Activated CD4-positive, alpha-beta T cell treated with anti-CD3 and anti-CD28 coated beads for 36 hours (primary cell): Measurements from ENCODE around the gene NEU4. TPM values are rescaled to one million over a fixed set of nuclear protein-coding genes. Genes with fewer than 3 reads are reported as not detected.
A peak's percentile ranks its signal among the peaks of the same experiment; 100 is the strongest.

Experiments
- ATAC-seq: fragments of 200-7000 bp; cut with Tn5 transposase; one replicate; pipeline ENCODE4 v1.10.0; 2021; ENCODE audit warnings: mild to moderate bottlenecking, moderate library complexity
- CTCF ChIA-PET: fragments of 350-600 bp; sonication (Branson Sonifier 250); formaldehyde crosslinking; loops from one replicate; lab custom pipeline; 2021; ENCODE audit warnings: antibody characterized with exemption; lab: Charles Lee
- POLR2A ChIA-PET: fragments of 350-600 bp; sonication (Branson Sonifier 250); formaldehyde crosslinking; loops from one replicate; lab custom pipeline; 2021; ENCODE audit warnings: antibody characterized with exemption, inconsistent platforms; lab: Charles Lee
- DNase-seq: peaks from one replicate; pipeline ENCODE4 v3.0.0-alpha.2; 2020
- H3K27ac Mint-ChIP-seq: one replicate; pipeline ENCODE4 v1.8.0; 2021; ENCODE audit warnings: mixed read lengths
- H3K27me3 Mint-ChIP-seq: one replicate; pipeline ENCODE4 v1.8.0; 2021; ENCODE audit warnings: mixed read lengths
- H3K36me3 Mint-ChIP-seq: one replicate; pipeline ENCODE4 v1.8.0; 2021; ENCODE audit warnings: low read depth, mixed read lengths
- H3K4me1 Mint-ChIP-seq: one replicate; pipeline ENCODE4 v1.8.0; 2021; ENCODE audit warnings: mixed read lengths
- H3K4me3 Mint-ChIP-seq: one replicate; pipeline ENCODE4 v1.8.0; 2021; ENCODE audit warnings: mild to moderate bottlenecking, moderate library complexity, mixed read lengths
- H3K9me3 Mint-ChIP-seq: one replicate; pipeline ENCODE4 v1.8.0; 2021; ENCODE audit warnings: low read depth, mixed read lengths
- intact Hi-C, 2 experiments: fragments of 100-400 bp; cut with DNase I in 1 of 2; cut with micrococcal nuclease in 1 of 2; formaldehyde crosslinking; loops; one replicate each; pipeline versions ENCODE4 v1.14.2 to v1.15.1; 2022 to 2024; cut with DNase I, micrococcal nuclease
- total RNA-seq, 2 experiments: library from RNA; stranded (reverse); gene quantifications; one replicate each; pipeline ENCODE4 v1.2.3, GENCODE V29; 2021

The NEU4 gene
- total RNA-seq, 2 experiments from 2014 or later, result 0.76 to 0.89 TPM

DNA sequence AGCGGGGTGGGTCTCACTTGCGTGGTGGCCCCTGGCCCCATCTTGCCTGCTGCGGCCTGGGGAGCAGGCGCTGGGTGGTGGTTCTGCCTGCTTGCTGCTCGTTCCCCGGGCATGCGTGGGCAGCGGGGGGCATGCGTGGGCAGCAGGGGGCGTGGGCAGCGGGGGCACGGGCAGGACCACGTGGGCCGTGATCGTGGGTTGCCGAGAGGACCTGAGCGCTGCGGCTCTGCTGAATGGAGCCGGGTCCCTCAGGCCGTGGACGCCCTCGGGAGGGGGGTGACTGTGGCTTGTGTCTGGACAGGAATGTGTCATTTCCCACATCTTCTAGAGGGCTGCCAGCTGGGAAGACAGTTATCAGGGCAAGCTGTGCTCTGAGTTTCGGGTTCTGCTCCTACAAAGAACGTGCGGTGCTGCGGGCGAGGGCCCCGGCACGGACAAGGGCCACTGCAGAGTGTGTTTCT lies 40.7 kb upstream of the NEU4 start:
- ATAC-seq (no peak), DNase-seq (no peak)
- ChIA-PET CTCF (interaction anchor here (0.6 kb wide), 1 partner anchor 34 kb away, joined by 3 read pairs; the partner anchor contains the start of gene D2HGDH), POLR2A (no interaction called here)
- intact Hi-C loops, result no loop called here
- Mint-ChIP-seq H3K9me3 (no peaks in the 10 kb centered on the region), H3K27me3 (no peaks in the 10 kb centered on the region), H3K36me3 (no peaks in the 10 kb centered on the region), H3K4me3 (no peak overlapping the region), H3K27ac (no peak overlapping the region), H3K4me1 (peaks cover 18% of the 10 kb centered on the region)

- intact Hi-C loops, result no loop called here
- Mint-ChIP-seq H3K27me3 (no peaks in the 10 kb centered on the region), H3K27ac (no peak overlapping the region), H3K4me3 (no peak overlapping the region), H3K36me3 (no peaks in the 10 kb centered on the region), H3K4me1 (peaks cover 14% of the 10 kb centered on the region), H3K9me3 (no peaks in the 10 kb centered on the region)
- DNase-seq, result no peak
- no peak for ATAC-seq
- ChIA-PET CTCF (no interaction called here), POLR2A (no interaction called here)
Observed at GRCh38 chr2:241768850-241769249, 40.1 kb upstream of the NEU4 start.

- POLR2A ChIA-PET, result no interaction called here
- ATAC-seq (no peak), DNase-seq (no peak)
- CTCF ChIA-PET, result no interaction called here
- Mint-ChIP-seq H3K4me1 (peaks cover 14% of the 10 kb centered on the region), H3K27ac (no peak overlapping the region), H3K9me3 (no peaks in the 10 kb centered on the region), H3K36me3 (no peaks in the 10 kb centered on the region), H3K27me3 (no peaks in the 10 kb centered on the region), H3K4me3 (no peak overlapping the region)
- intact Hi-C loops, result no loop called here
Observed at GRCh38 chr2:241769819-241770184, 39.2 kb upstream of the NEU4 start.

DNA sequence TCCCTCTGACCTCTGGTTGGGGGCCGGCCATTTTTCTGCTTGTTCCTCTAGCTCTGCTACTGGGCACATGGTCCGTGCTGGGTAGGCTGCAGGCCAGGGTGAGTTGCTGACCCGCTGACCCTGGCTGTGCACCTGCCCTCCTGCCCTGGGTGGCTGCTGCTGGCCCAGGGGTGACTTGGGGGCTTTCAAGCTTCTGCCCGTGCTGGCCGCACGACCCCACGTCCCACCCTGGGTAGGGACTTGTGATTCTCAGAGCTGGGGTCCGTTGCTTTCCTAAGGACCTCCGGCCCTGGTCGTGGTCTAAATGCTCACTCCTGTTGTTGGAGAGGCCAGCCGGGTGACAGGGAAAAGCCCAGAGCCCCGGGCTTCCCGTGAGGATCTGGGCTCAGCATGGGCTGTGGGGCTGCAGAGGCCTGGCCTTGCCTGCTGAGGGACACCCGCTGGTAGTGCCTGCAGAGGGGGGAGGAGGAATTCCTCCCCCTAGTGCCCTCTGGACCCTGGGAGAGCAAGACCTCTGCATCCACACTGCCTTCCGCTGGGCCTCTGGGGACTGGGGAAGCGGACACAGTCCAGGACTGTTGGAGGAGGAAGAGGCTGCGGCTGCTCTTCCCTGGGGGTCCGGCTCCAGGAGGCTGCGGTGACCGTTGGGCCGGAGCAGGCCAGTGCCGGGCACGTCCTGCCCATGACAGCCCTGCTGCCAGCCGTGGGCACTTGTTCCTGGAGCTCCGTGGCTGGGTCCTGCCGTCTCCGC lies 38.6 kb upstream of the NEU4 start:
- no peaks in the 10 kb centered on the region for H3K36me3 Mint-ChIP-seq
- H3K27ac Mint-ChIP-seq, result no peak overlapping the region
- H3K9me3 Mint-ChIP-seq, result no peaks in the 10 kb centered on the region
- intact Hi-C loops, result no loop called here
- H3K4me3 Mint-ChIP-seq, result no peak overlapping the region
- peaks cover 14% of the 10 kb centered on the region for H3K4me1 Mint-ChIP-seq
- POLR2A ChIA-PET, result no interaction called here
- ATAC-seq (no peak), DNase-seq (no peak)
- no peaks in the 10 kb centered on the region for H3K27me3 Mint-ChIP-seq
- CTCF ChIA-PET, result interaction anchor here (1.0 kb wide), 1 partner anchor 14 kb away, joined by 3 read pairs; no protein-coding TSS in a partner anchor

DNA sequence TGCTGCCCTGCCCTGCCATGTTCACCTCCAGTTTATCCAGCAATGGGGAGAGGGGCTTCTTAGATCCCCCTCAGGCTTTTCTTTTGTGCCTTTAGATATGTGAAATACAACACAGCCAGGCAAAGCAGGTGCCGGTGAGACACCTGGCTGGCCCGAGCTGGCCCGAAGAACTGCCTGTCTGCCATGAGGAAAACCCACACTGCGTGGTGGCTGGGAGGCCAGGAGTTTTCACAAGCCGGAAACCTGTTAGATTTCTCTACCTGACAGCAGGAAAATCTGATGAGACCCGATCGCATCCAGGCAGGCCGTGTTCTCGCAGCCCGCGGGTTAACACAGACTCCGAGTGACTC lies 38.1 kb upstream of the NEU4 start:
- intact Hi-C loops, result no loop called here
- H3K4me1 Mint-ChIP-seq, result peaks cover 14% of the 10 kb centered on the region
- DNase-seq, result no peak
- no peak for ATAC-seq
- ChIA-PET POLR2A (no interaction called here), CTCF (interaction anchor here (1.0 kb wide), 1 partner anchor 14 kb away, joined by 3 read pairs; no protein-coding TSS in a partner anchor)
- no peaks in the 10 kb centered on the region for H3K36me3 Mint-ChIP-seq
- no peaks in the 10 kb centered on the region for H3K27me3 Mint-ChIP-seq
- H3K27ac Mint-ChIP-seq, result no peak overlapping the region
- no peaks in the 10 kb centered on the region for H3K9me3 Mint-ChIP-seq
- H3K4me3 Mint-ChIP-seq, result no peak overlapping the region

GRCh38 chr2:241771286-241772062 lies 37.5 kb upstream of the NEU4 start:
- ATAC-seq, result no peak
- Mint-ChIP-seq H3K4me1 (peaks cover 14% of the 10 kb centered on the region), H3K27ac (peak overlapping the region; percentile 32), H3K36me3 (no peaks in the 10 kb centered on the region), H3K9me3 (no peaks in the 10 kb centered on the region), H3K27me3 (no peaks in the 10 kb centered on the region), H3K4me3 (no peak overlapping the region)
- POLR2A ChIA-PET, result no interaction called here
- no peak for DNase-seq
- intact Hi-C loops, result no loop called here
- CTCF ChIA-PET, result interaction anchor here (1.0 kb wide), 1 partner anchor 13 kb away, joined by 3 read pairs; no protein-coding TSS in a partner anchor

DNA sequence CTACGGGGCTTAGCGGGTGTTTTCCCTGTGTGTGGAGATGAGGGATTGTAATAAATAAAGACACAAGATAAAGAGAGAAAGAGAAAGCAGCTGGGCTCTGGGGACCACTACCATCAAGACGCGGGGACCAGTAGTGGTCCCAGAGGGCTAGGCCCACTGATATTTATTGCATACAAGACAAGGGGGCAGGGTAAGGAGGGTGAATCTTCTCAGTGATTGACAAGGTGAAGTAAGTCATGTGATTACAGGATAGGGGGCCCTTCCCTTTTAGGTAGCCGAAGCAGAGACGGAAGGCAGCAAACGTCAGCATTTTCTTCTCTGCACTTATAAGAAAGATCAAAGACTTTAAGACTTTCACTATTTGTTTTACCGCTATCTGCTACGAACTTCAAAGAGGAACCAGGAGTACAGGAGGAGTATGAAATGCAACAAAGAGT lies 36.9 kb upstream of the NEU4 start:
- CTCF ChIA-PET, result no interaction called here
- POLR2A ChIA-PET, result interaction anchor here (1.0 kb wide), 1 partner anchor 97 kb away, joined by 4 read pairs; no protein-coding TSS in a partner anchor
- H3K36me3 Mint-ChIP-seq, result no peaks in the 10 kb centered on the region
- H3K4me1 Mint-ChIP-seq, result peaks cover 14% of the 10 kb centered on the region
- H3K27ac Mint-ChIP-seq, result peak overlapping the region; percentile 32
- no peaks in the 10 kb centered on the region for H3K9me3 Mint-ChIP-seq
- H3K4me3 Mint-ChIP-seq, result no peak overlapping the region
- ATAC-seq (peak; percentile 33), DNase-seq (peak; percentile 58)
- intact Hi-C loops, result no loop called here
- no peaks in the 10 kb centered on the region for H3K27me3 Mint-ChIP-seq

DNA sequence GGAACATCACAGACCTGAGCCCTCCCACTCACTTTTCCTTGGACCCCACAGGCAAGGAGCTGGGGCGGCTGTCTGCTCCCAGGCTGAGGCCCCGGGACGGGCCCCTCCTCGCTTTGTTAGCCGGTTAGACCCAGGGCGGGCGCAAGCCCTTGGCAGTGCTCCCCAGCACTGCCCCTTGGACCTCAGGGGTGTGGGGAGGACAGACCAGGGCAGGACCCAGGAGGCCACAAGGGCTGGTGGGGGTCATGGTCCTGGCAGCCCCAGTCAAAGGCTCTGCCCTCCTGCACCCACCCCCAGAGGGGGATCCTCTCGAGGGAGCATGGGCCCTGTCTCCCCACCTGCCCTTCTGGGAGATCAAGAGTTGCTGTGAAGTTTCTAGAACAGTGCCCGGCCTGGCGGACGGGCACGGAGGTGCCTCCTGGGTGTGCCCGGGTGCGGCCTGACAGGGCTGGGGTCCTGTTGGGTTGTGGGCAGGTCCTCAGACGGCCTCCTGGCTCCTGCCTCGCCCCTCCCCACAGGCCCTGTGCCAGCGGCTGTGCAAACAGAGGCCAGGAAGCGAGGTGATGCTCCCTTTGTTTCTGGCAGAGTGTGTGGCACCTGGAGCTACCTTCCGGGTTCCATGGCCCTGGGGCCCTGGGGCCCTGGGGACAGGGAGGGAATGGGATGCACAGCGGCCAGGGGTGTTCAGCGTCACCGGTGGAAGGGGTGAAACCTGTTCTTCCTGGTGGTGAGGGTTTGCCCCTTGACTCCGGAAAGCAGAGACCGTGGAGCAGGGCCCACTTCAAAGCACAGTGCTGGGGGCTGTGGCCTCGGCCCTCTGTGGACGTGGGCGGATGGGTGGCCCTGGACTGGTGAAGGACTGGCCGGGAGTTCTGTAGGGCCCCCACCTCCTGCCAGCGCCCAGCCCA lies 35.2 kb upstream of the NEU4 start:
- Mint-ChIP-seq H3K36me3 (no peaks in the 10 kb centered on the region), H3K4me1 (peaks cover 14% of the 10 kb centered on the region), H3K4me3 (no peak overlapping the region), H3K27ac (no peak overlapping the region), H3K27me3 (no peaks in the 10 kb centered on the region), H3K9me3 (no peaks in the 10 kb centered on the region)
- POLR2A ChIA-PET, result no interaction called here
- CTCF ChIA-PET, result no interaction called here
- DNase-seq (no peak), ATAC-seq (no peak)
- intact Hi-C loops, result no loop called here

- Mint-ChIP-seq H3K9me3 (no peaks in the 10 kb centered on the region), H3K36me3 (no peaks in the 10 kb centered on the region), H3K4me1 (peaks cover 14% of the 10 kb centered on the region), H3K27ac (no peak overlapping the region), H3K4me3 (no peak overlapping the region), H3K27me3 (no peaks in the 10 kb centered on the region)
- ChIA-PET POLR2A (no interaction called here), CTCF (interaction anchor here (0.7 kb wide), 1 partner anchor 115 kb away, joined by 3 read pairs; no protein-coding TSS in a partner anchor)
- intact Hi-C loops, result no loop called here
- DNase-seq, result no peak
- no peak for ATAC-seq
Observed at GRCh38 chr2:241774419-241775222, 34.4 kb upstream of the NEU4 start.

DNA sequence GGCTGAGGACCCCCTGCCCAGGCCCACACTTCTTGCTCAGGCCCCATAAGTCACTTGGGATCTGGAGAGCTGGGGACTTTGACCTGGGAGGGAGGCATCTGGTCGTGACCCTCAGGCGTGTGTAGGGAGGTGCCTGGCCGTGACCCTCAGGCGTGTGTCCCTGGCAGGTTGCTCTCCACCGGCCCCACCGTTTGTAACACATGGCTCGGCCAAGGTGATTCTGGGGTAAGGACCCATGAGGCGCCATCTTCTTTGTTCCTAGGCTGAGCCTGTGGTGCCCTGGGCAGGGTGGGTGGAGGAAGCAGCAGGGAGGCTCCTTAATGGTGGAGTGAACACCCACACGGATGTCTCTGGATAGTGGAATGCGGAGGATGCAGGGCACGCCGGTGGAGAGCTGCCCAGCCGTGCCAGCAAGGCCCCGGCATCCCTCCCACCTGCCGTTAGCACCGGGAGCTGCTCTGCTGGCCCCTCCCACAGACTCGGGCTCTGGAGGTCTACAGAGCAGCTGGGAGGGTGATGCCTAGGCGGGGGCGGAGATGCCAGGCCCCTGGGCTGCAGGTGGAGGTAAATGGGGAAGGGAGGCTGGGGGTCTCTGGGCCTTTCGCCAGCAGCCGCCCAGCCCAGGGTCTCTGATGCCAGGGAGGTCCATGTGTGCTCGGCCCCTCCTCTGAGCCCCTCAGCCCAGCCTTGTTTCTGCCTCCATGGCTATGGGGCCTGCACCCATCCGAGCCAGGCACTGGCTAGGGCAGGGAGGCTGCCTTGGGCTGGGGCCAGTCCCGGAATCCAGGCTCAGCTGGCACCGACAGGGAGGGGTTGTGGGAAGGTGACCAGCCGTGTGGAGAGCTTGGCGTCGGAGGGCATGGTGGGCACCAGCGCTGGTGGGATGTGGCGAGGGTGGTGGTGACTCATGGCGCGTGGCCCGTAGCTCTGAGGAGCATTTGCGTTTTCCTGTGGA lies 33.5 kb upstream of the NEU4 start:
- CTCF ChIA-PET, result interaction anchor here (0.6 kb wide), 1 partner anchor 69 kb away, joined by 3 read pairs; no protein-coding TSS in a partner anchor
- no peaks in the 10 kb centered on the region for H3K9me3 Mint-ChIP-seq
- H3K27ac Mint-ChIP-seq, result no peak overlapping the region
- intact Hi-C loops, result no loop called here
- H3K4me3 Mint-ChIP-seq, result no peak overlapping the region
- no peaks in the 10 kb centered on the region for H3K36me3 Mint-ChIP-seq
- H3K4me1 Mint-ChIP-seq, result peaks cover 14% of the 10 kb centered on the region
- POLR2A ChIA-PET, result no interaction called here
- DNase-seq, result no peak
- ATAC-seq, result no peak
- H3K27me3 Mint-ChIP-seq, result no peaks in the 10 kb centered on the region
